ENCODE measurements around the gene KRTAP3-2.

Gene KRTAP3-2

DNA sequence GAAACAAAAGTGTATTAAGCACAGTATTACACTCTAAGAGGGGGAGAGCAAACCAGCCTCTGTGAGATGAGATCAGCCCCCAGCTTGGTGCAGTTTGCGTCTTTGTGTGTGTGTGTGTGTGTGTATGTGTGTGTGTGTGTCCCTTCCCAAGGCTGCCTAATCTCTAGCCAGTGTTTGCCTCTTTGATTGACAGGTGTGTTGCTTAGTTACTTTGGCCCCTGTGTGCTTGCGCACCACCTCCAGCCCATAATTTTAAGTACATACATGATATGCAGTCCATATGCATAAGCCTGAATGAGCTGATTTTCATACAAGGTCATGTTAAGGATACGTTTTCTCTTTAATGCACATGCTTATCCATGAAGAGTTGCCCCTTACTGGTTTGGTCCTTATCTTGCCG lies 2.1 kb upstream of the KRTAP3-2 start (continued):
- TF ChIP-seq, protein P1, sequence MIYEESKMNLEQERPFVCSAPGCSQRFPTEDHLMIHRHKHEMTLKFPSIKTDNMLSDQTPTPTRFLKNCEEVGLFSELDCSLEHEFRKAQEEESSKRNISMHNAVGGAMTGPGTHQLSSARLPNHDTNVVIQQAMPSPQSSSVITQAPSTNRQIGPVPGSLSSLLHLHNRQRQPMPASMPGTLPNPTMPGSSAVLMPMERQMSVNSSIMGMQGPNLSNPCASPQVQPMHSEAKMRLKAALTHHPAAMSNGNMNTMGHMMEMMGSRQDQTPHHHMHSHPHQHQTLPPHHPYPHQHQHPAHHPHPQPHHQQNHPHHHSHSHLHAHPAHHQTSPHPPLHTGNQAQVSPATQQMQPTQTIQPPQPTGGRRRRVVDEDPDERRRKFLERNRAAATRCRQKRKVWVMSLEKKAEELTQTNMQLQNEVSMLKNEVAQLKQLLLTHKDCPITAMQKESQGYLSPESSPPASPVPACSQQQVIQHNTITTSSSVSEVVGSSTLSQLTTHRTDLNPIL (CRISPR knock-in tag; IDR thresholded peaks at IDR 0.05; ENCODE audit: low read depth) = no peak
- TF ChIP-seq GLIS3 (CRISPR knock-in tag; IDR thresholded peaks at IDR 0.05) = no peak
- TF ChIP-seq ISL1 (CRISPR knock-in tag; IDR thresholded peaks at IDR 0.05) = no peak

DNA sequence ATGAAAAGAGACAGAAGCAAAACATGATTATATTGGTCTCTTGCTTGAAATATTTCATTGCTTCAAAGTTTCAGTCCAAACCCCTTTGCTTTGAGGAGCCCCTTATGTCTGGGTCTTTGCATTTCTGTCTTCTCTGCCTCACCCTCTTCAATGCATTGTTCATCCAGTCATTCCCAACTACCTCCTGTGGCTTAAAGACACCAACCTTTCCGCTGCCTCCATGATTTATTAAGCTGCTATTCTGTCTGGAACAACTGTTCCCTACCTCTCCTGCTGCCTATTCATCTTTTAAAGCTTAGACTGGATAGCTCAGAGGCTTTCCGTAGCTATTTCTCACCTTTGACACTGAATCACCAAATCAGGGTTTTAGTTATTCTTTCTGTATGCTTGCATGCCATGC lies 2.3 kb downstream of the KRTAP3-2 start:
- no peak for ATAC-seq
- TF ChIP-seq, protein P1 (CRISPR knock-in tag; IDR thresholded peaks at IDR 0.05; ENCODE audit: low read depth) = no peak
- TF ChIP-seq ESRRG (CRISPR knock-in tag; IDR thresholded peaks at IDR 0.05) (no peak), SNAI2 (CRISPR knock-in tag; IDR thresholded peaks at IDR 0.05) (no peak), ZFP3 (CRISPR knock-in tag; IDR thresholded peaks at IDR 0.05) (no peak), BACH2 (CRISPR knock-in tag; IDR thresholded peaks at IDR 0.05; ENCODE audit: borderline replicate concordance) (no peak), ARNTL (CRISPR knock-in tag; IDR thresholded peaks at IDR 0.05; ENCODE audit: borderline replicate concordance, low read depth) (no peak), OSR1 (CRISPR knock-in tag; IDR thresholded peaks at IDR 0.05) (no peak)
- TF ChIP-seq, protein P2, sequence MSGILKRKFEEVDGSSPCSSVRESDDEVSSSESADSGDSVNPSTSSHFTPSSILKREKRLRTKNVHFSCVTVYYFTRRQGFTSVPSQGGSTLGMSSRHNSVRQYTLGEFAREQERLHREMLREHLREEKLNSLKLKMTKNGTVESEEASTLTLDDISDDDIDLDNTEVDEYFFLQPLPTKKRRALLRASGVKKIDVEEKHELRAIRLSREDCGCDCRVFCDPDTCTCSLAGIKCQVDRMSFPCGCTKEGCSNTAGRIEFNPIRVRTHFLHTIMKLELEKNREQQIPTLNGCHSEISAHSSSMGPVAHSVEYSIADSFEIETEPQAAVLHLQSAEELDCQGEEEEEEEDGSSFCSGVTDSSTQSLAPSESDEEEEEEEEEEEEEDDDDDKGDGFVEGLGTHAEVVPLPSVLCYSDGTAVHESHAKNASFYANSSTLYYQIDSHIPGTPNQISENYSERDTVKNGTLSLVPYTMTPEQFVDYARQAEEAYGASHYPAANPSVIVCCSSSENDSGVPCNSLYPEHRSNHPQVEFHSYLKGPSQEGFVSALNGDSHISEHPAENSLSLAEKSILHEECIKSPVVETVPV (CRISPR knock-in tag; IDR thresholded peaks at IDR 0.05) = no peak

DNA sequence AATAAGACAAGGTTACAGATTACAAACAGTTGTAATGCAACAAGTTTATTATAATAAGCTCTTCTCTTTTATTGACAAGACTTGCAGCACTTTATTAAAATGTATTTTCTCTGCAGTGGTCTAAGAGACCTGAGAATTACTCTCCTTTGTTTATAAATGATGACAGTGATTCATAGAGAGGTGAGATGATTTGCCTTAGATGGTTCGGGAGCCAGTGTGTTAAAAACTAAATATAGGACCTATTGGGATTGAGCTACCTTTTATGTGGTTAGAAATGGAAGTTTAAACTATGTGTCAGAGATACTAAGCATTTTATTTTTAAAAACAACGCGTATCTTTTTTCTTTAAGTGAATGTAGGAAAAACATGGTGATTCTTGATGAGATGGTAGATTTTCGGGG lies 2.9 kb downstream of the KRTAP3-2 start:
- no peak for ATAC-seq
- no peak for TF ChIP-seq ESRRG (CRISPR knock-in tag; IDR thresholded peaks at IDR 0.05)
- TF ChIP-seq SNAI2 (CRISPR knock-in tag; IDR thresholded peaks at IDR 0.05) = no peak
- no peak for TF ChIP-seq TOX (CRISPR knock-in tag; IDR thresholded peaks at IDR 0.05; ENCODE audit: borderline replicate concordance)
- TF ChIP-seq, protein P1 (CRISPR knock-in tag; IDR thresholded peaks at IDR 0.05; ENCODE audit: low read depth) = no peak
- TF ChIP-seq, protein P3, sequence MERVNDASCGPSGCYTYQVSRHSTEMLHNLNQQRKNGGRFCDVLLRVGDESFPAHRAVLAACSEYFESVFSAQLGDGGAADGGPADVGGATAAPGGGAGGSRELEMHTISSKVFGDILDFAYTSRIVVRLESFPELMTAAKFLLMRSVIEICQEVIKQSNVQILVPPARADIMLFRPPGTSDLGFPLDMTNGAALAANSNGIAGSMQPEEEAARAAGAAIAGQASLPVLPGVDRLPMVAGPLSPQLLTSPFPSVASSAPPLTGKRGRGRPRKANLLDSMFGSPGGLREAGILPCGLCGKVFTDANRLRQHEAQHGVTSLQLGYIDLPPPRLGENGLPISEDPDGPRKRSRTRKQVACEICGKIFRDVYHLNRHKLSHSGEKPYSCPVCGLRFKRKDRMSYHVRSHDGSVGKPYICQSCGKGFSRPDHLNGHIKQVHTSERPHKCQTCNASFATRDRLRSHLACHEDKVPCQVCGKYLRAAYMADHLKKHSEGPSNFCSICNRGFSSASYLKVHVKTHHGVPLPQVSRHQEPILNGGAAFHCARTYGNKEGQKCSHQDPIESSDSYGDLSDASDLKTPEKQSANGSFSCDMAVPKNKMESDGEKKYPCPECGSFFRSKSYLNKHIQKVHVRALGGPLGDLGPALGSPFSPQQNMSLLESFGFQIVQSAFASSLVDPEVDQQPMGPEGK (CRISPR knock-in tag; IDR thresholded peaks at IDR 0.05; ENCODE audit: borderline replicate concordance) = no peak
- TF ChIP-seq RARB (CRISPR knock-in tag; IDR thresholded peaks at IDR 0.05) = no peak
- TF ChIP-seq, protein P4, sequence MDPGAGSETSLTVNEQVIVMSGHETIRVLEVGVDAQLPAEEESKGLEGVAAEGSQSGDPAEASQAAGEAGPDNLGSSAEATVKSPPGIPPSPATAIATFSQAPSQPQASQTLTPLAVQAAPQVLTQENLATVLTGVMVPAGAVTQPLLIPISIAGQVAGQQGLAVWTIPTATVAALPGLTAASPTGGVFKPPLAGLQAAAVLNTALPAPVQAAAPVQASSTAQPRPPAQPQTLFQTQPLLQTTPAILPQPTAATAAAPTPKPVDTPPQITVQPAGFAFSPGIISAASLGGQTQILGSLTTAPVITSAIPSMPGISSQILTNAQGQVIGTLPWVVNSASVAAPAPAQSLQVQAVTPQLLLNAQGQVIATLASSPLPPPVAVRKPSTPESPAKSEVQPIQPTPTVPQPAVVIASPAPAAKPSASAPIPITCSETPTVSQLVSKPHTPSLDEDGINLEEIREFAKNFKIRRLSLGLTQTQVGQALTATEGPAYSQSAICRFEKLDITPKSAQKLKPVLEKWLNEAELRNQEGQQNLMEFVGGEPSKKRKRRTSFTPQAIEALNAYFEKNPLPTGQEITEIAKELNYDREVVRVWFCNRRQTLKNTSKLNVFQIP (CRISPR knock-in tag; IDR thresholded peaks at IDR 0.05; ENCODE audit: borderline replicate concordance, low read depth) = no peak
- no peak for TF ChIP-seq ZNF8 (CRISPR knock-in tag; IDR thresholded peaks at IDR 0.05)
- no peak for TF ChIP-seq ZNF70 (CRISPR knock-in tag; IDR thresholded peaks at IDR 0.05)
- no peak for TF ChIP-seq ZC3H10 (CRISPR knock-in tag; IDR thresholded peaks at IDR 0.05)
- no peak for TF ChIP-seq CSDC2 (CRISPR knock-in tag; IDR thresholded peaks at IDR 0.05)
- TF ChIP-seq ZFP30 (CRISPR knock-in tag; IDR thresholded peaks at IDR 0.05) = no peak
- no peak for TF ChIP-seq ARNTL (CRISPR knock-in tag; IDR thresholded peaks at IDR 0.05; ENCODE audit: borderline replicate concordance, low read depth)
- no peak for TF ChIP-seq ZFP3 (CRISPR knock-in tag; IDR thresholded peaks at IDR 0.05)
- no peak for TF ChIP-seq ZNF565 (CRISPR knock-in tag; conservative IDR thresholded peaks at IDR 0.05; ENCODE audit: low read depth)
- no peak for TF ChIP-seq GLIS3 (CRISPR knock-in tag; IDR thresholded peaks at IDR 0.05)
- no peak for TF ChIP-seq PPARA (CRISPR knock-in tag; IDR thresholded peaks at IDR 0.05; ENCODE audit: borderline replicate concordance)
- TF ChIP-seq BACH2 (CRISPR knock-in tag; IDR thresholded peaks at IDR 0.05; ENCODE audit: borderline replicate concordance) = no peak
- TF ChIP-seq TCF4 (CRISPR knock-in tag; IDR thresholded peaks at IDR 0.05; ENCODE audit: borderline replicate concordance) = no peak
- TF ChIP-seq, protein P5, sequence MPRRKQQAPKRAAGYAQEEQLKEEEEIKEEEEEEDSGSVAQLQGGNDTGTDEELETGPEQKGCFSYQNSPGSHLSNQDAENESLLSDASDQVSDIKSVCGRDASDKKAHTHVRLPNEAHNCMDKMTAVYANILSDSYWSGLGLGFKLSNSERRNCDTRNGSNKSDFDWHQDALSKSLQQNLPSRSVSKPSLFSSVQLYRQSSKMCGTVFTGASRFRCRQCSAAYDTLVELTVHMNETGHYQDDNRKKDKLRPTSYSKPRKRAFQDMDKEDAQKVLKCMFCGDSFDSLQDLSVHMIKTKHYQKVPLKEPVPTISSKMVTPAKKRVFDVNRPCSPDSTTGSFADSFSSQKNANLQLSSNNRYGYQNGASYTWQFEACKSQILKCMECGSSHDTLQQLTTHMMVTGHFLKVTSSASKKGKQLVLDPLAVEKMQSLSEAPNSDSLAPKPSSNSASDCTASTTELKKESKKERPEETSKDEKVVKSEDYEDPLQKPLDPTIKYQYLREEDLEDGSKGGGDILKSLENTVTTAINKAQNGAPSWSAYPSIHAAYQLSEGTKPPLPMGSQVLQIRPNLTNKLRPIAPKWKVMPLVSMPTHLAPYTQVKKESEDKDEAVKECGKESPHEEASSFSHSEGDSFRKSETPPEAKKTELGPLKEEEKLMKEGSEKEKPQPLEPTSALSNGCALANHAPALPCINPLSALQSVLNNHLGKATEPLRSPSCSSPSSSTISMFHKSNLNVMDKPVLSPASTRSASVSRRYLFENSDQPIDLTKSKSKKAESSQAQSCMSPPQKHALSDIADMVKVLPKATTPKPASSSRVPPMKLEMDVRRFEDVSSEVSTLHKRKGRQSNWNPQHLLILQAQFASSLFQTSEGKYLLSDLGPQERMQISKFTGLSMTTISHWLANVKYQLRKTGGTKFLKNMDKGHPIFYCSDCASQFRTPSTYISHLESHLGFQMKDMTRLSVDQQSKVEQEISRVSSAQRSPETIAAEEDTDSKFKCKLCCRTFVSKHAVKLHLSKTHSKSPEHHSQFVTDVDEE (CRISPR knock-in tag; IDR thresholded peaks at IDR 0.05) = no peak
